Epidermal melanocyte (primary cell): Measurements from ENCODE around the gene C1QTNF5.

Experiments used
- DNase-seq: peaks from one replicate; pipeline ENCODE4 v3.0.0; 2011; ENCODE audit warnings: low spot score; ENCODE audit not compliant: insufficient read length

Gene C1QTNF5

DNA sequence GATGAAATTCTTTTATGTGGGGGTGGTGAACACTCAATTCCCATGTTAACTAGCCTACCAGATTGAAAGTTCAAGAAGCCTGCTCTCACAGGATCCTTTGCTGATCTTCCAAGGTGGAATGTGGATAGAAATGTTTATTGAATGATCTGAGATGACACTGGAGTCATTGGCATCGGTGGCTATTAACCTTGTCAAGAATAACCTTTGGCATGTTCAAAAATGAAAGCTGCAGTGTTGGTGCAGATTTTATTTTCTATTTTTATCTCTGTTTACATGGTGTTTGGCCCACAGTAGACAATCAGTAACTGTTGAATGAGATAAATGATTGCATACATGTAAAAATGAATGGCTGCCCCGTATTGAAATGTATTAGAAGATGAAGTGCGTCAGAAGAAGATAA lies 42.7 kb downstream of the C1QTNF5 start:
- DNase-seq, result no peak

DNA sequence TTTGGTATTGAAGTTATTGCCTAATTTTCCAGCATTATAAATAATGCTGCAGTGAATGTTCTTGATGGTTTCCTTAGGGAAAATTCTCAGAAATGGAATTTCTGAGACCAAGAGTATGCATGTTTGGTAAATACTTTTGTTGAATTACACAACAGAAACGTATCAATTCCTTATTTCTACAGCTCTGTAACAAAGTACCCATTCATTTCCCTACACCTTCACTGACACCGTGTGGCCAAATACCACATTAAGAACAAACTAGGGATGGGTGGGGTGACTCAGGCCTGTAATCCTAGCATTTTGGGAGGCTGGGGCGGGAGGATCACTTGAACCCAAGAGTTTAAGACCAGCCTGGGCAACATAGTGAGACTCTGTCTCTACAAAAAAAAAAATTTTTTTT lies 45.5 kb downstream of the C1QTNF5 start:
- DNase-seq, result no peak

DNA sequence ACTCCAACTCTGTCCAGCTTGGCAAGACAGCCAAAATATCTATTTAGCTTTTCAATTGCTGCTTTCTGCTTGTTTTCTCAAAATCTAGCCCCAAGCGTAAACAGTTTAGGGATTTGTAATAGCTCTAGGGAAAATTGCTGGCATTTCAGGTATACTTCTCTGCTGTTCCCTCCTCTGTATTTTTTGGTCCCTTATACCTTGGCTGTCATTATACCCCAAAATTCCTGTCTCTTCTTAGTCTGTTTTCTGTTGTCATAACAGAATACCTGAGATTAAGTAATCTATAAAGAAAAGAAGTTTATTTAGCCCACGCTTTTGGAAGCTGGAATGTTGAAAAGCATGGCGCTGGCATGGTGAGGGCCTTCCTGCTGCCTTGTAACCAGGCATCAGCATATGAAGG lies 47.2 kb downstream of the C1QTNF5 start:
- DNase-seq, result no peak

DNA sequence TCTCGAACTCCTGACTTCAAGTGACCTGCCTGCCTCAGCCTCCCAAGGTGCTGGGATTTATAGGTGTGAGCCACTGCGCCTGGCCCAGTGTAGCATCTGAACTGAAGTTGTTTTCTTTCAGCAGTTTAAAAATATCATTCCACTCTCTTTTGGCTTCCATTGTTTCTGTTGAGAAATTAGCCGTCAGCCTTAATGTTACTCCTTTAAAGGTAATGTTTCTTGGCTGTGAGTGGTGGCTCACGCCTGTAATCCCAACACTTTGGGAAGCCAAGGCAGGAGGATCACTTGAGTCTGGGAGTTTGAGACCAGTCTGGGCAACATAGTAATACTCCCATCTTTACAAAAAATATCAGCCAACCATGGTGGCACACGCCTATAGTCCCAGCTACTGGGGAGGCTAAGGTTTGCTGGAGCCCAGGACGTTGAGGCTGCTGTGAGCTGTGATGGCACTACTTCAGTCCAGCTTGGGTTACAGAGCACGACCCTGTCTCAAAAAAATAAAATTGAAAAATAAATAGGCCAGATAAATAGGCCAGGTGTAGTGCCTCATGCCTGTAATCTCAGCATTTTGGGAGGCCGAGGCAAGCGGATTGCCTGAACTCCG lies 49.7 kb downstream of the C1QTNF5 start:
- DNase-seq, result no peak
